ENCODE data around the gene GDAP1L1. TPM values are rescaled to one million over a fixed set of nuclear protein-coding genes. Genes with fewer than 3 reads are reported as not detected.
A peak's percentile ranks its signal among the peaks of the same experiment; 100 is the strongest.

Gene GDAP1L1
- total RNA-seq, 4 donors from 2014 or later: not detected

DNA sequence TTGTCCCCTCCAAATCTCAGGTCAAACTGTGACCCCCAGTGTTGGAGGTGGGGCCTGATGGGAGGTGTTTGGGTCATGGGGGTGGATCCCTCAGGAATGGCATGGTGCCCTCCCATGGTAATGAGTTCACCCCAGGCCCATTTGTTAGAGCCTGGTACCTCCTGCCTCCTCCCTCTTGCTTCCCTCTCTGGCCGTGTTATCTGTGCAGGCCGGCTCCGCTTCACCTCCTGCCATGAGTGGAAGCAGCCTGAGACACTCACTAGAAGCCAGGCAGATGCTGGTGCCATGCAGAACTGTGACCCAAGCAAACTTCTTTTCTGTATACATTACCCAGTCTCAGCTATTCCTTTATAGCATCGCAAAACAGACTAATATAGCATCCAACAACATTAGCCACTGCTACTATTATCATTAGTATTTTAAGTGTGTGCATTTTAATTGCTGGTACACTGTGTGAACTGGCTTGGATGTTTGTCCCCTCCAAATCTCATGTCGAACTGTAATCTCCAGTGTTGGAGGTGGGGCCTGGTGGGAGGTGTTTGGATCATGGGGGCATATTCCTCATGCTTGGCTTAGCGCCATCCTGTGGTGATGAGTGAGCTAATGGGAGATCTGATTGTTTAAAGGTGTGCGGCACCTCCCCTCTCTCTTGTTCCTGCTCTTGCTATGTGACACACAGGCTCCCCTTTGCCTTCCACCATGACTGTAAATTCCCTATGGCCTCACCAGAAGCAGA lies 24.3 kb upstream of the GDAP1L1 start:
- intact Hi-C loops (cut with DNase I; ENCODE audit: low total_unique reads) (no loop called here), in situ Hi-C loops (cut with MboI; ENCODE audit: low sequenced_read_pairs in 4 of 4) (loop anchor here (25.0 kb wide), 7 partner anchors 240 to 1140 kb away; partner anchors contain the start of genes KCNK15 (in 2 of the 4), PKIG (in 1 of the 4), SDC4 (in 1 of the 4) and SRSF6 (in 1 of the 4))
- Histone ChIP-seq H3K9me3 (no peaks in the 10 kb centered on the region), H3K27me3 (no peaks in the 10 kb centered on the region), H3K4me1 (peaks cover 3 to 5% of the 10 kb centered on the region in 2 donors), H3K36me3 (no peaks in the 10 kb centered on the region), H3K27ac (no peak overlapping the region), H3K4me3 (no peak overlapping the region)
- TF ChIP-seq, protein P1, sequence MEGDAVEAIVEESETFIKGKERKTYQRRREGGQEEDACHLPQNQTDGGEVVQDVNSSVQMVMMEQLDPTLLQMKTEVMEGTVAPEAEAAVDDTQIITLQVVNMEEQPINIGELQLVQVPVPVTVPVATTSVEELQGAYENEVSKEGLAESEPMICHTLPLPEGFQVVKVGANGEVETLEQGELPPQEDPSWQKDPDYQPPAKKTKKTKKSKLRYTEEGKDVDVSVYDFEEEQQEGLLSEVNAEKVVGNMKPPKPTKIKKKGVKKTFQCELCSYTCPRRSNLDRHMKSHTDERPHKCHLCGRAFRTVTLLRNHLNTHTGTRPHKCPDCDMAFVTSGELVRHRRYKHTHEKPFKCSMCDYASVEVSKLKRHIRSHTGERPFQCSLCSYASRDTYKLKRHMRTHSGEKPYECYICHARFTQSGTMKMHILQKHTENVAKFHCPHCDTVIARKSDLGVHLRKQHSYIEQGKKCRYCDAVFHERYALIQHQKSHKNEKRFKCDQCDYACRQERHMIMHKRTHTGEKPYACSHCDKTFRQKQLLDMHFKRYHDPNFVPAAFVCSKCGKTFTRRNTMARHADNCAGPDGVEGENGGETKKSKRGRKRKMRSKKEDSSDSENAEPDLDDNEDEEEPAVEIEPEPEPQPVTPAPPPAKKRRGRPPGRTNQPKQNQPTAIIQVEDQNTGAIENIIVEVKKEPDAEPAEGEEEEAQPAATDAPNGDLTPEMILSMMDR (IDR thresholded peaks at IDR 0.05 in 4 of 5, conservative IDR thresholded peaks at IDR 0.05 in 1 of 5): no peak
- no peak for TF ChIP-seq POLR2A (IDR thresholded peaks at IDR 0.05)
- no peak for ATAC-seq
- no peak for DNase-seq

DNA sequence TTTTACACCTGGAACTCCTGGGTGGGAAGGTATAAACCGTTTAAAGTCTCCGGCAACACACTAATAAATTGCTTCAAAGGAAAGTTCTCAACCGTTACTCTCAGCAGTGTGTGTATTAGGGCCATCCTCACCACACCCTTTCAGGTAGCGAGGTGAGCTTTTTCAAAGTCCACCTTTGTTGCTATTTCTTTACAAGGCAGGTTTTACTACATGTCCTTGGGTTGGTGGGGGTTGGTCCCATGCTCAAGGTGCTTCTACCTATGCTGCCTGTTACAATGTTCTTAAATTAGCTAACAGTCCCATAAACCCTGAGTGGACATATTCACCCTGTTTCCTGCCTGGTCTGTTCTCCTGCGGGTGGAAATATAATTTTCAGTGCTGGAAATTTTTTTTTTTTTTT lies 23.4 kb upstream of the GDAP1L1 start:
- intact Hi-C loops (cut with DNase I; ENCODE audit: low total_unique reads): no loop called here
- no peak overlapping the region for H3K4me3 ChIP-seq
- TF ChIP-seq, protein P1 (IDR thresholded peaks at IDR 0.05 in 4 of 5, conservative IDR thresholded peaks at IDR 0.05 in 1 of 5): no peak
- TF ChIP-seq POLR2A (IDR thresholded peaks at IDR 0.05): no peak
- no peaks in the 10 kb centered on the region for H3K36me3 ChIP-seq
- in situ Hi-C loops (cut with MboI; ENCODE audit: low sequenced_read_pairs in 4 of 4): loop anchor here (25.0 kb wide), 7 partner anchors 239 to 1139 kb away; partner anchors contain the start of genes KCNK15 (in 2 of the 4), PKIG (in 1 of the 4), SDC4 (in 1 of the 4) and SRSF6 (in 1 of the 4)
- no peaks in the 10 kb centered on the region for H3K27me3 ChIP-seq
- no peak for ATAC-seq
- no peak for DNase-seq
- H3K27ac ChIP-seq: no peak overlapping the region
- no peaks in the 10 kb centered on the region for H3K9me3 ChIP-seq
- H3K4me1 ChIP-seq: peaks cover 0 to 6% of the 10 kb centered on the region in 2 donors

DNA sequence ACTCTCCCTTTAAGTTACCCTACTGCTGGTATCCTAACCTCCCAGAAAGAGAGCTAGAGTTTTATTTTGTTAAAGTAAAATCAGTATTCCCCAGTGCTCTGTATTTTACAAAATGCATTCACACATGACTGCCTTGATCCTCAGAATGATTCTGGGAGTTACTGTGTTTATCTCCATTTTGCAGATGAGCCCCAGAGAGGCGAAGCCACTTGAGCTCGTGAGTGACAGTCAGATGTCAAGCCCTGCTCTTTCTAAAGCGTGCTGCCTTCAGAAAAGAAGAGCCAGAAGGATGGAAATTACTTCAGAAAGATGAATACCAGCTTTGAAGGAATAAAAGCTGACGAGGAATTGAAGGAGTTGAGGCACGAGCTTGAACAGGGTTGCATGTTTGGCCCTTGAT lies 22.5 kb upstream of the GDAP1L1 start:
- in situ Hi-C loops (cut with MboI; ENCODE audit: low sequenced_read_pairs in 4 of 4): loop anchor here (25.0 kb wide), 7 partner anchors 238 to 1138 kb away; partner anchors contain the start of genes KCNK15 (in 2 of the 4), PKIG (in 1 of the 4), SDC4 (in 1 of the 4) and SRSF6 (in 1 of the 4)
- H3K4me3 ChIP-seq: no peak overlapping the region
- TF ChIP-seq, protein P1 (IDR thresholded peaks at IDR 0.05 in 4 of 5, conservative IDR thresholded peaks at IDR 0.05 in 1 of 5): no peak
- no peak for TF ChIP-seq POLR2A (IDR thresholded peaks at IDR 0.05)
- H3K36me3 ChIP-seq: no peaks in the 10 kb centered on the region
- no peaks in the 10 kb centered on the region for H3K9me3 ChIP-seq
- no peak overlapping the region for H3K27ac ChIP-seq
- DNase-seq (no peak), ATAC-seq (no peak)
- no peaks in the 10 kb centered on the region for H3K27me3 ChIP-seq
- intact Hi-C loops (cut with DNase I; ENCODE audit: low total_unique reads): no loop called here
- peaks cover 0 to 9% of the 10 kb centered on the region in 2 donors for H3K4me1 ChIP-seq

DNA sequence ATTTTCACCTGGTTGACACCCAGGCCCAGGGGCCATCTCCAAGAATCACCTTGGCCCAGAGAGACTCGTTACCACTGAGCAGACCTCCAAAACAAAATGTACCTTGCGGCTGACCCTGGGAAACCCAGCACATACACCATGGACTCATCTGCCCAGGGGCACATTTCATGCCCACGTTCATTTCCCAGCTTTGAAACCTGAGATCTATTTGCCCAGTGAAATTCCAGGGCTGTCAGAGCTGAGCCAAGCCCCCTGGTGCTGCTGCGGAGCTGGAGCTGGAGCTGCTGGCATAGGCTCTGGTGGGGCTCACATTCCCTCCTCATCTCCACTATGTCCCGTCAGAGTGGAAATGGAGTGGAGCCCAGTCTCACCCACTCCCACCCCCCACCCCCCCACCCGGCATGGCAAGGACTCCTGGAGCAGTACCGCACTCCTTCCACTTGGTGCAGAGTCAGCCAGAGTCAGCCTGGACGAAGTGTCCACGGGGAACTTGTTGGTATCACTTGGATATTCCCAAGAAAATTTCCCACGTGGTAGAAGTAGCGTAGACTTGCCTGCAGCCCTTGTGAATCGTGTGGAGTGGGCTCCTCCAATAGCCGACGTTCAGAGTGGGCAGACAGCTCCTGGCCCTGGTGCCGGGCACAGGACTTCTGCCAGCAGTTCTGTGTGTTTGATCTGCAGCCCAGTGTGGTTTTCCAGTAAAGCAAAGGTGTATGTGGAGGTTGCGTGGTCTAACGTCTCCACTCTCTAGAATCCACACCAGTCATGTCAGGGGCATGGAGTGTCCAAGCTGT lies 18.4 kb upstream of the GDAP1L1 start:
- intact Hi-C loops (cut with DNase I; ENCODE audit: low total_unique reads): no loop called here
- no peaks in the 10 kb centered on the region for H3K9me3 ChIP-seq
- no peaks in the 10 kb centered on the region for H3K36me3 ChIP-seq
- H3K27ac ChIP-seq: no peak overlapping the region
- ATAC-seq: peak in 1 of 2 donors; percentile 55
- DNase-seq: no peak
- TF ChIP-seq, protein P1 (IDR thresholded peaks at IDR 0.05 in 4 of 5, conservative IDR thresholded peaks at IDR 0.05 in 1 of 5): no peak
- no peak for TF ChIP-seq POLR2A (IDR thresholded peaks at IDR 0.05)
- in situ Hi-C loops (cut with MboI; ENCODE audit: low sequenced_read_pairs in 4 of 4): no loop called here
- no peaks in the 10 kb centered on the region for H3K27me3 ChIP-seq
- peaks cover 0 to 9% of the 10 kb centered on the region in 2 donors for H3K4me1 ChIP-seq
- no peak overlapping the region for H3K4me3 ChIP-seq
